Loucy (cell line): ENCODE results near the gene NCOR1.

ENCODE experiments used
- H2AFZ ChIP-seq: fragments of 200-600 bp; sonication (generic); 2 replicates; pipeline ENCODE4 v1.6.0; 2016; ENCODE audit warnings: antibody characterized with exemption, mild to moderate bottlenecking, low read length, moderate library complexity
- H3F3A ChIP-seq: fragments of 200-600 bp; 2 replicates; pipeline ENCODE4 v1.6.0; 2016; ENCODE audit warnings: antibody characterized with exemption, low read depth, mild to moderate bottlenecking
- H3K27me3 ChIP-seq: fragments of 200-600 bp; sonication (generic); 2 replicates; pipeline ENCODE4 v1.6.1; 2014; ENCODE audit warnings: low read length, mild to moderate bottlenecking; ENCODE audit not compliant: insufficient read depth, poor library complexity, severe bottlenecking
- H3K36me3 ChIP-seq: fragments of 200-600 bp; sonication (generic); 2 replicates; pipeline ENCODE4 v1.6.1; 2016; ENCODE audit warnings: low read length; ENCODE audit not compliant: insufficient read depth
- H3K4me1 ChIP-seq: fragments of 200-600 bp; sonication (generic); 2 replicates; pipeline ENCODE4 v1.5.1; 2014; ENCODE audit warnings: low read length, mild to moderate bottlenecking; ENCODE audit not compliant: insufficient read depth, poor library complexity, severe bottlenecking
- H3K4me2 ChIP-seq: fragments of 200-600 bp; sonication (generic); 2 replicates; pipeline ENCODE4 v1.6.0; 2014; ENCODE audit warnings: antibody characterized with exemption, low read length, low read depth, mild to moderate bottlenecking; ENCODE audit not compliant: poor library complexity, severe bottlenecking
- H3K4me3 ChIP-seq: fragments of 200-600 bp; sonication (generic); 2 replicates; pipeline ENCODE4 v1.5.1; 2014; ENCODE audit warnings: low read length, mild to moderate bottlenecking, mixed read lengths; ENCODE audit not compliant: poor library complexity, severe bottlenecking
- H3K79me2 ChIP-seq: fragments of 200-600 bp; sonication (generic); 2 replicates; pipeline ENCODE4 v1.6.1; 2014; ENCODE audit warnings: low read length; ENCODE audit not compliant: insufficient read depth
- H3K9ac ChIP-seq: fragments of 200-600 bp; sonication (generic); 2 replicates; pipeline ENCODE4 v1.6.0; 2014; ENCODE audit warnings: mild to moderate bottlenecking, low read depth, low read length, moderate library complexity; ENCODE audit not compliant: poor library complexity, severe bottlenecking
- H3K9me2 ChIP-seq: fragments of 200-600 bp; sonication (generic); replicated peaks from 2 replicates; pipeline ENCODE4 v1.6.1; 2016; ENCODE audit warnings: low read depth, low read length, mixed read lengths
- H3K9me3 ChIP-seq: fragments of 200-600 bp; sonication (generic); 2 replicates; pipeline ENCODE4 v1.6.1; 2014; ENCODE audit warnings: mild to moderate bottlenecking, antibody characterized with exemption, low read length, low read depth; ENCODE audit not compliant: insufficient read depth
- H4K20me1 ChIP-seq: fragments of 200-600 bp; sonication (generic); 2 replicates; pipeline ENCODE4 v1.6.0; 2014; ENCODE audit warnings: antibody characterized with exemption, low read length, mild to moderate bottlenecking; ENCODE audit not compliant: insufficient read depth, poor library complexity, severe bottlenecking
- EZH2phosphoT487 ChIP-seq: fragments of 200-600 bp; IDR thresholded peaks from 2 replicates; pipeline ENCODE4 v1.6.1; 2018; ENCODE audit warnings: antibody characterized with exemption, mild to moderate bottlenecking, moderate library complexity, borderline replicate concordance
- TF ChIP-seq, protein P1 (sequence below): fragments of 200-600 bp; sonication (generic); conservative IDR thresholded peaks from 2 replicates; pipeline ENCODE4 v1.5.1; 2014; ENCODE audit warnings: mild to moderate bottlenecking, antibody characterized with exemption, low read length

NCOR1 gene

DNA sequence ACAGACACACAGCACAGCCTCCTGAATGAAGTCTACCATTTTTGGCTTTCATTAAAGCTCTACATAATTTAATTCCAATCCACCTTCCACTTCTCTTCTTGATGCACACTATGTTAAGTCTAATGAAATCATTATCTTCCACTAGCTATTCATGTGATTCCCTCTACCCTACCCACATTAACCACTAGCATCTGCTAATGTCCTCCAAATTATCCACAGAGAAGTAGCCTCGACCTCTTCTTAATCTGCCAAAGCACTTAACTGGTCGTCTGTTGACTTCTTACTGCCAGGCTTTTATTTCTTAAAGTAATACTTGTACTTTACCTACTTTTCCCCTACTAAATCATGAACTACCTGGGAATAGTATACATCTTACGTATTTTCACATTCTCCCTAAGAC is 91.8 kb downstream of the NCOR1 start:
- H3K79me2 ChIP-seq, result no peaks in the 10 kb centered on the region
- no peak overlapping the region for H3K4me2 ChIP-seq
- no peak overlapping the region for H3K9ac ChIP-seq
- no peak overlapping the region for H2AFZ ChIP-seq
- H3K9me3 ChIP-seq, result no peaks in the 10 kb centered on the region
- no peaks in the 10 kb centered on the region for H3K9me2 ChIP-seq
- peaks cover under 1% of the 10 kb centered on the region for H4K20me1 ChIP-seq
- peaks cover 85% of the 10 kb centered on the region for H3K36me3 ChIP-seq
- H3F3A ChIP-seq, result 0 out of 2 replicates have a peak, but pooled peaks cover 2% of the 10 kb centered on the region
- no peak overlapping the region for H3K4me3 ChIP-seq
- H3K4me1 ChIP-seq, result no peaks in the 10 kb centered on the region
- H3K27me3 ChIP-seq, result no peaks in the 10 kb centered on the region
- TF ChIP-seq, protein P1, sequence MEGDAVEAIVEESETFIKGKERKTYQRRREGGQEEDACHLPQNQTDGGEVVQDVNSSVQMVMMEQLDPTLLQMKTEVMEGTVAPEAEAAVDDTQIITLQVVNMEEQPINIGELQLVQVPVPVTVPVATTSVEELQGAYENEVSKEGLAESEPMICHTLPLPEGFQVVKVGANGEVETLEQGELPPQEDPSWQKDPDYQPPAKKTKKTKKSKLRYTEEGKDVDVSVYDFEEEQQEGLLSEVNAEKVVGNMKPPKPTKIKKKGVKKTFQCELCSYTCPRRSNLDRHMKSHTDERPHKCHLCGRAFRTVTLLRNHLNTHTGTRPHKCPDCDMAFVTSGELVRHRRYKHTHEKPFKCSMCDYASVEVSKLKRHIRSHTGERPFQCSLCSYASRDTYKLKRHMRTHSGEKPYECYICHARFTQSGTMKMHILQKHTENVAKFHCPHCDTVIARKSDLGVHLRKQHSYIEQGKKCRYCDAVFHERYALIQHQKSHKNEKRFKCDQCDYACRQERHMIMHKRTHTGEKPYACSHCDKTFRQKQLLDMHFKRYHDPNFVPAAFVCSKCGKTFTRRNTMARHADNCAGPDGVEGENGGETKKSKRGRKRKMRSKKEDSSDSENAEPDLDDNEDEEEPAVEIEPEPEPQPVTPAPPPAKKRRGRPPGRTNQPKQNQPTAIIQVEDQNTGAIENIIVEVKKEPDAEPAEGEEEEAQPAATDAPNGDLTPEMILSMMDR, result no peak
- no peak for TF ChIP-seq EZH2phosphoT487

DNA sequence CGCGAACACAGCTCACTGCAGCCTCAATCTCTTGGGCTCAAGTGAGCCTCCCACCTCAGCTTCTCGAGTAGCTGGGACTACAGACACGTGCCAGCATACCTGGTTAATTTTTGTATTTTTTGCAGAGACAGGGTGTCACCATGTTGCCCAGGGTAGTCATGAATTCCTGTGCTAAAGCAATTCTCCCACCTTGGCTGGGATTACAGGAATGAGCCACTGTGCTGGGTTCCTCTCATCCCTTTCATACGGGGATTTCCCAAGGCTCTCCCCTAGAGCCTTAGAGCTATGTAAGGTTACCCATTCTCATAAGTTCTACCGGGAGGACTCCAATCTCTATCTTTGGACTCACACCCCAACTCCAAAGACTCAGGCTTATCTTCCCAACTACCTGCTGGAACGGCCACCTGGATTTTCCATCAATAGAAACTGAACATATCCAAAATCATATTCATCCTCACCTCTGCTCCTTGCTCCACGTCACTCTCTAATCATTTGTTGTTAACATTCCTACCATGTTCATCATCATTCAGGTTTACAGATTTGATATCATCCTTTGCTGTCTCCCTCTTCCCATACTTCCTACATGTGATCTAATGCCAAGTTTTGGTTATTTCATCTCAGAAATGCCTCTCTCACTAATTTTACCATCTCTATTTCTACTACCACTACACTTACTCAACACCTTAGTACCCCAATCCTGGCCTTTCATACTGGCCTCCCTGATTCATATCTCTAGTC is 92.5 kb downstream of the NCOR1 start:
- no peaks in the 10 kb centered on the region for H3K4me1 ChIP-seq
- no peak overlapping the region for H3K4me3 ChIP-seq
- H3K27me3 ChIP-seq, result no peaks in the 10 kb centered on the region
- H3K79me2 ChIP-seq, result no peaks in the 10 kb centered on the region
- H3K36me3 ChIP-seq, result peaks cover 85% of the 10 kb centered on the region
- H3F3A ChIP-seq, result no peaks in the 10 kb centered on the region
- no peaks in the 10 kb centered on the region for H3K9me2 ChIP-seq
- H4K20me1 ChIP-seq, result peaks cover 4% of the 10 kb centered on the region
- no peak for TF ChIP-seq EZH2phosphoT487
- TF ChIP-seq, protein P1, result no peak
- H3K9ac ChIP-seq, result no peak overlapping the region
- no peak overlapping the region for H2AFZ ChIP-seq
- no peaks in the 10 kb centered on the region for H3K9me3 ChIP-seq
- H3K4me2 ChIP-seq, result no peak overlapping the region

DNA sequence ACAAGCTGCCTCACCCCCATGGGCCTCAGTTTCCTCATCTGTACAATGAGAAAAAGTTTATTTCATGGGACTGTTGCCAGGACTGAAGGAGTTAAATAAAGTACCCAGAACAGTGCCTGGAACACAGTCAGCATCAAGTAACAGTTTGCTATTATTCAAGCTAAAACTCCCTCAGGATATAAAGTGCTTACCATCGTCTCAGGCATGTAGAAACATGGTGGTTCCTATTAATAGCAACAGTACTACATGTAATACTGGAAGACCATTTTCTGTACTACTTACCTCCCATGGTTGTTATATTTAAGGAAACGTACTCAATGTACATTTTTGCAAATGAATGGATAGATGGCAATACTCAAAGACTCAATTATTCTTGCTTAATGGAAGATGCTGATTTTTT is 93.4 kb downstream of the NCOR1 start:
- Histone ChIP-seq H3K4me1 (no peaks in the 10 kb centered on the region), H3K36me3 (peaks cover 91% of the 10 kb centered on the region)
- no peak for TF ChIP-seq EZH2phosphoT487
- TF ChIP-seq, protein P1, result no peak

More for the DNA sequence above, 93.4 kb downstream of the NCOR1 start:
- Histone ChIP-seq H4K20me1 (peaks cover 4% of the 10 kb centered on the region), H2AFZ (no peak overlapping the region), H3K9me2 (no peaks in the 10 kb centered on the region), H3K79me2 (no peaks in the 10 kb centered on the region), H3K27me3 (no peaks in the 10 kb centered on the region), H3K4me2 (no peak overlapping the region), H3K4me3 (no peak overlapping the region), H3K9ac (no peak overlapping the region), H3F3A (no peaks in the 10 kb centered on the region), H3K9me3 (no peaks in the 10 kb centered on the region)
